T-helper 22 cell (primary cell): Measurements from ENCODE around the gene MGST1.

Experiments used
- DNase-seq: peaks from one replicate; pipeline ENCODE4 v3.0.0-alpha.2; 2020; ENCODE audit warnings: low read depth

Gene MGST1, protein sequence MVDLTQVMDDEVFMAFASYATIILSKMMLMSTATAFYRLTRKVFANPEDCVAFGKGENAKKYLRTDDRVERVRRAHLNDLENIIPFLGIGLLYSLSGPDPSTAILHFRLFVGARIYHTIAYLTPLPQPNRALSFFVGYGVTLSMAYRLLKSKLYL

GRCh38 chr12:16347391-16348298 is at the start of gene MGST1:
Gene MGST1 (plus strand): TSS chr12:16347645. CDS start chr12:16354253, 6,608 bp downstream.
- no peak for DNase-seq

GRCh38 chr12:16299403-16299802 is 48.0 kb upstream of the MGST1 start:
- no peak for DNase-seq

DNA sequence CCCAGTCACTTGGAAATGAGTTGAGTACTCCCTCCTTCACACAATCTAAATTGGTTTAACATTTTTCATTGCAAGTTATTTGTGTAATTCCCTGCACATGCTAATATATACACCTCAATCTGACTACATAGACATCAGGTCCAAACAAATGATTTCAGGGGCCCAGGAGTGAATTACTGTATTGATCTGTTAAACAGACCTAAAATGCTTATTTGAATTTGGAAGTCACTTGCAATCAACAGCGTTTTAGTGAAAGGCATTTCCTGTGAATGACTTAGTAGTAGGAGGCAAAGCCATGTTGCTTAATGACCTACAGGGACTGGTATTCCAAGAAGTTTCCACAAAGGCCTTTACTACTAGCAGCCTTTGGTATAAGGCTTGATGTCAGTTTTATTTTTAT is 47.3 kb upstream of the MGST1 start:
- no peak for DNase-seq

GRCh38 chr12:16300736-16301135 is 46.7 kb upstream of the MGST1 start:
- DNase-seq = no peak

DNA sequence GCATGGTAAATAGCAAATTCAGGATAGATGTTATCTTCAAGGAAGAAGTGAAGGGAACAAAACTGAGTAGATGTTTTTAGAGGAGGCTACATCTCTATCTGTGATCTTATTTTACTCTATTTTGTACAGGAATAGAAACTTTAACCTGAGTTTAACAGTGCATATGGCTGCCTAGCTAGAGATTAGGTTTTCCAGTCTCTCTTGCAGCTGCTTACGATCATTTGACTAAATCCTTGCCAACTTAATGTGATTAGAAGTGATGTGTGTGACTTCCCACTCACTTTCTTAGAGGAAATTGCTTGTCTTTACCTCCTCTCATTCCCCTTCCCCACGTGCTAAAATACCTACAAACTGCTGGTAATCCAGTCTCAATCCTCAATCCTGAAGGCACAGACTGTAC is 43.5 kb upstream of the MGST1 start:
- DNase-seq = no peak

DNA sequence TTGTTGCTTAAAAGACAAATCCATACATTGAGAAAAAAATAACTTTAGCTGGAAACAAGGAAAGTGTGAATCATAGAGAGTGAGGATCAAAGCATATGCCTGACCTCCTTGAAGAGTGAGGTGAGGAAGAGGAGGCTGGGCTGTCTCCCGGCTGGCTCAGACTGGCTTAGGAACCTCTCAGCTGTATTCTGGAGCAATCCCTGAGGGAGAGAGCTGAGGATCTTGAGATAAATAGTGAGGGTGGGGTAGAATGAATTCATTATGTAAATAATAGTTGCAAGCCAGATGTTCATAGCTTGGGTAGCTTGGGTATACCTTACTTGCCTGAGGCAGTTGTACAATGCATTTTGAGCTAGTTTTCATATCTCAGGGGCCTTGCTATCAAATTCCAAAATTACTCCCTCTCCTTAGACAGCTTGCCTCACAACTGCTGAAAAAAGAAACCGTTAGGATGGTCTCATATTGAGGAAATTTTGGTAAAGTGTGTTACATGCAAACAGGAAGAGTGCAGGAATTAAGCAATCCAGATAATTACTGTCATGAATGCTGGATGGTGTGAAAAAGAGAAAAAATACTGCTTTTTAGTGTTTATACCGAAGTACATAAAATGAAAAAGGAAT is 39.5 kb upstream of the MGST1 start:
- no peak for DNase-seq

DNA sequence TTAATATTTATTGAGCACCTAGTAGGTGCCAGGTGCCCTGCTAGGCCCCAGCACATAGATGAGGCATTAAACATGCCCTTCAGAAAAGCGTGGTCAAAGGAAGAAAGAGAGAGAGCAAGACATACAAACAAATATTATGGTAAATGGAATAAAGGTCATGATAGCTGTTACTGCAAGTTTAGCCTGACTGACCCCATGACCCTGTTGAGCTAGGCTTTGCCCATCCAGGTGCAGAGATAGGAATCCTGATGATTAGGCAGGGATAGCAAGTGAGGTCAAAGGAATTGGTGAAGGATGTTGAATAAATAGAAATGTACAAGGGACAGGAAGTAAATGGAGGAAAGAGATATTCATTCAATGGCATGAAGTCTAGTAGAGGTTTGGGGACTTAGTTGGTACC is 36.5 kb upstream of the MGST1 start:
- DNase-seq = no peak

- DNase-seq = no peak
These were observed 24.4 kb upstream of the MGST1 start for GRCh38 chr12:16323010-16323409.

DNA sequence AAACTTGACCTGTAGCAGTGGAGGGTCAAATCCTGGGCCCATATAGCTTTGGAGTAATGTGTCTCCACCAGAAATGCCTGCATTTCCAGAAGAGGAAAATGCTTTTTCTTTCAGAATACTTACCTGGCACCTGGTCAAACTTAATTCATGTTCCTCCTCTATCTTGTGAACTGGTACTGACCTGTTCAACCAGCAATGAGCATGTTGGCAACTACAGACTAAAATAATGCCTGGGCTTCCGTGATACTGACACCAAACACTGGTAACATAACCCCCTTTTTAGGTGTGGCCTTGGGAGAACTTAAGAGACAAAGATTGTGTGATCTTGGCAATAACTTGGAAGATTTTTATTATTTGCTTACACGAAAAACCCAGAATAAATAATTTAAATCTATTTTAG is 23.8 kb upstream of the MGST1 start:
- DNase-seq = no peak

DNA sequence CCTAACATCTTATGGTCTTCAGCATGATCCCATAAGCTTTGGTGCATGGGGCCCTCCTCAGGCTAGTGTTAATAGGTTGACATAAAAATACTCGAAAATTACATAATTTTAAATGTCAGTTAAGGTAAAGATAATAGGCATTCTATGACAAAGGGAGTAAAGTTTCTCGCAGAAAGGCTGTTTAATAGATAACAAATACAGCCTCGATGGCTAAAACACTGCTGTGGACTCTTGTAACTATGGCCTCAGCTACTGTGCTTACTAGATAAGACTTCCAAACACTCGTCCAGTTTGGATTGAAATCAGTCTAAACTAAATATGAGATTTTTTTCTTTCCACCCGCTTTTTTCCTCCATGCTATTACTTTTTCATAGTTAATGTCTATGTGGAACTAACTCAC is 23.2 kb upstream of the MGST1 start:
- no peak for DNase-seq

DNA sequence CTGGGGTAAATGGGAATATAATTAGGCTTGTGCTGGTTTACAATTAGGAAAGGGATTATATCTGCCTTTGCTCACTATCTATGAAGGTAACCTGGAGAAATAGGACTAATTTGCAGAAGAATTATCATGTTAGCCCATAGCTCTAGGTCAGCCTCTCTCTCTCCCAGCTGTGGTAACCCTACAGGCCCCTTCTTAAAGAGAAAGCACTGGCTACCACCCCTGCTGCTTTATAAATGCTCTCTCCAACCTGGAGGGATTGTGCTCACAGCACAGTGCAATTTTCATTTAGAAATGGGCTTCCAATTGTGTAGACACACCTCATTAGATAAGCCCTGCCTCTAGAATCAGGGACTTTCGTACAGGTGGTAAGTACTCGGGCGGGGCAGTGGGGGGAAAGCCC is 22.7 kb upstream of the MGST1 start:
- no peak for DNase-seq

DNA sequence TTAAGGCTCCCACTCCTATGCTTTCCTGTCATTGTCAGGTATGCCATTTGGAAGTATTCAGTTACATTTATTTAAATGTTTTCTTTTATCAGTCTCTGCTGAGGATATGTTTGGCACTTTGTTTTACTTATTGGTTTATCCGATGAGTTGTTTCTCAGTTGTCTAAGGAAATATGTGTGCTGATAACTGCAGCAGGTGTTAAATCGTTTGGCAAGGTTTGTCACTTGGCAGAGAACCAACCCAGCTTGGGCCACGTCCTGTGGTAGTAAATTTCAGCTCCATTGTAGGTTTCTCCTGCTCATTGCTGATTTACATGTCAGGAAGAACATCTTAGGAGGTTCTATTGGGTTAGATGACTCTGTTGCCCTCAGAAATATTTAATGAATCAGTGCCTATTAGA is 22.0 kb upstream of the MGST1 start:
- DNase-seq = no peak

- DNase-seq = no peak
These were observed 19.5 kb upstream of the MGST1 start for GRCh38 chr12:16327963-16328362.

- DNase-seq = no peak
These were observed 17.9 kb upstream of the MGST1 start for GRCh38 chr12:16329594-16329993.

DNA sequence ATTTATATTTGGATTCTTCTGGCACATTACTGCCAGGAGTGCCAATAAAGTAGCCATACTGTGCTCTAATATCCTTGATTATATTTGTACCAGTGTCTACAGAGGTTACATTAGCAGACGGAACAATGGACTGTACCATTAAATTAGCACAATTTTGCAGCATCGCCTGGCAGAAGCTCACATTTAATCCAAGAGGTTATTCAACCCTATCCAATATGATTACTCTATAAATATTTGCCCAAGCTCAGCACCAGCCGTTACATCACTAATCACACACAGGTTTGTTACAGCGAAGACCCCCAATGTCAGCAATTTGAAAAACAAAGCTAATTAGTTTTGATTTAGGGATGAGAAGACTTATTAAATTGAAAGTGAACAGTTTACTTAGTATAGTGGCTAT is 16.9 kb upstream of the MGST1 start:
- DNase-seq = no peak

DNA sequence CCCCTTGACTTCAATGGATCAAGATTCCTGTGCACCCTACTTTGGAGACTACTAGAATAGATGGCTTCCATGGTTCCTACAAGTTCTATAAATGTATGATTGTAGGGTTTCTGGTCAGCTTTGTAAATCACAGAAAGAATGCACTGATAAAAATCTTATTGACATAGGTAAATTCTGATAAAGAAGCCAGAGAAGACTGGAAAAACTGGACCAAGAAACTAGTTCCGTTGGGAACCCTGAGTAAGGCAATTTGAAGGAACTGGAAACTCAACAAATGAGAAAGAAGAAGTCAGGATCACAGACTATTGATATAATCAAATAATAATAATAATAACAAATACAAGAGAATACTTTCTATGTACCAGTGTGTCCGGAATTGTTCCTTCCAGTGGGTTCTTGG is 15.4 kb upstream of the MGST1 start:
- no peak for DNase-seq

GRCh38 chr12:16335838-16336237 is 11.6 kb upstream of the MGST1 start:
- no peak for DNase-seq

DNA sequence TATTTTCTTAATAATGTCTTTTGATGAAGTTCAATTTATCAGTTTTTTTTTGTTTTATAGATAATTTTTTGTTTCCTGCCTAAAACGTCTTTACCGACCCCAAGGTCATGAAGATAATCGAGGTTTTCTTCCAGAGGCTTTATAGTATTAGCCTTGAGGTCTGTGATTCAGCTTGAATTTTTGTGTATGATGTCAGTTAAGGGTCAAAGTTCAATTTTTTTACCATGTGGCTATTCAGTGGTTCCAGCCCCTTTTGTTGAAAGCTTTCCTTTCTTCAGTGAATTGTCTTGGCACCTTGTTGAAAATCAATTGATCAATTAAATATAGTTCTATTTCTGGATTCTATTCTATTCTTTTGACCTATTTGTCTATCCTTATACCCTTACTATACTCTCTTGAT is 3.2 kb upstream of the MGST1 start:
- DNase-seq = no peak

DNA sequence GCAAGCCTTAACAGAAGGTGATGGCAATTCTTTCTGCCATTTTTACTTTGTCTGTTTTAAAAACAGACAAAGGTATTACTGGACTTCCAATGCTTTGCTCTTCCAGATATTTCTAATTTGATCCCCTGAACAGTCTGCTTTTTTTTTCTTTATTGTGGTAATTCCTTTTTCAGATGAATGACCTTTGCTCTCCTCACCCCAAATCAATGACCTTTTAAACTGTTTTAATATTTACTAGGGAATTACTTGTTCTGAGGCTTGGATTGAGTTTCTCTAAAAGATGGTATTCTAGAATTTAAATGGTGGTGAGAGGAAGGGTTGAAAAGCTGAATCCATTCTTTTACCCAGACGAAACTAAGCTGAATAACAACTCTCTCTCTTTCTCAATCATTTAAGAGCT is 2.3 kb upstream of the MGST1 start:
- no peak for DNase-seq

DNA sequence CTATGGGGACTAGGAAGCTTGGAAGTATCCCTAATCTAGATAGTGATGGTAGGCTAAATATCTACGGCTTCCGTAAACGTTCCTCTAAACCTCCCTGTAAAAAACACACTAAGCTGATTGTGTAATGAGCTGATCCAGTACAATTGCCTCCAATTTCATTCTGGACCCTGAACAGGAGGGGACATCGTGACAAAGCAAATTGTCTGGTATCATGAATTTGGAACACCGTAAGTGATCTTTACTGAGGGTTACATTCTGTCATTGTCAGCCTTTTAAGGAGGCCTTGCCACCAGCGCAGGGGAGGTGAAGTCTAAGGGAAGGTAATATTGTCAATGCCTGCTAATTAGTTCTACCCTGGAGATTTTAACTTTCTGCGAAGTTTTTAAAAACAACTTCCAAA is 487 bp upstream of the MGST1 start:
- no peak for DNase-seq

GRCh38 chr12:16348435-16349130 is 1.1 kb downstream of the MGST1 start:
- no peak for DNase-seq

DNA sequence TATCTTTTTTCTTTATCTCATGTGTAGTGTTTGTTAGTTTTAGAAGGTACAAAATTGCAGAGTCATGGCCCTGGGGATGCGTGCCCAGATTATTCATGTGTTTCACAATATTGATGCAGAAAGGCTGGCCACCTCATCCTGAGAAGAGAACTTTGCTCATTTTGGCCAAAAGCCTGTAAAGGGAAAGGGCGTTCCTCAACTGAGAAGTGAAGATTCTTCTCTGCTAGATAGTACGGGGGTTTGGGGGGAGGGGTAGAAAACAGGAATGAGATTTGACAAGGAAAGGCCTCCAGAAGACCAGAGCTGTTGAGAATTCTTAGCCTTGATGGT is 1.7 kb downstream of the MGST1 start:
- no peak for DNase-seq

GRCh38 chr12:16350682-16351081 is 3.2 kb downstream of the MGST1 start:
- no peak for DNase-seq
